Measurements from ENCODE around the gene NUP62. TPM values are rescaled to one million over a fixed set of nuclear protein-coding genes. Genes with fewer than 3 reads are reported as not detected.

NUP62 gene
- total and polyA plus RNA-seq, 2 experiments from 2014 or later: 55.5 to 99.4 TPM

DNA sequence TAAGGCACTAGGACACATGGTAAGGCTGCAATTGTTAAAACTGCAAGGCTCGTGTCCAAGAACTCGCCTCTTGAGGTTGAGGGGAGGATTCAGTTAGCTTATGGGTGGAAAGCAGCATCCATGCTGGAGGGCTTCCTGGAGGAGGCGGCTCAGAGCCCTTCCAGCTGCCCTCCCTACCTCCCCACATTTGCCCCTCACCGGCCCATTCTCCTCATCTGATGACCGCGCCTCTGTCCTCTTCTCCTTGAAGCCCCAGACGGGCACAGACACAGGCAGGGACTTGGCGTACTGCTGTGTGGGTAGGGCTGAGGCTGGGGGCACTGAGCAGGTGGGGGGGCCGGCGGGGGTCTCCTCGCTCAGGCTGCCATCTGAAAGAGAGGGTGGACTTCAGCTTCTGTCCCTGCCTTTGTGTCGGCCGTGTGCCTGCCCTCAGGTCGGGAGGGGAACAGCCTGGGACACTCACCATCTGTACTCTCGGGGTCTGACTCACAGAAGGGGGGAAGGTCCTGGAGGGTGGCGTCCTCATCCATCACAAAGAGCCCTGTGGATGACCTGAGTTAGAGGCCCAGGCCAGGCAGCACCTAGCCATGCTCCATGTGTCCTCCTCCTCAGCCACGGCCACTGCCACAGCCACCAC, 57.8 kb downstream of the NUP62 start:
- Histone ChIP-seq H3K4me3 (no peak overlapping the region), H3K4me2 (no peak overlapping the region), H3K27ac (ENCODE audit: low read depth) (no peak overlapping the region), H2AFZ (no peak overlapping the region), H3K36me3 (ENCODE audit: insufficient read depth) (no peaks in the 10 kb centered on the region), H3K27me3 (ENCODE audit: insufficient read depth) (no peaks in the 10 kb centered on the region), H3F3A (replicated peaks; ENCODE audit: low read depth) (peaks cover 18% of the 10 kb centered on the region), H3K9me2 (ENCODE audit: insufficient read depth) (no peaks in the 10 kb centered on the region), H3K4me1 (ENCODE audit: insufficient read depth) (peaks cover 13% of the 10 kb centered on the region; the same call in 1 of the 2 replicates), H4K20me1 (replicated peaks; ENCODE audit: insufficient read depth) (no peaks in the 10 kb centered on the region; the same call in 1 of the 2 replicates), H3K79me2 (replicated peaks; ENCODE audit: insufficient read depth) (peaks cover 21% of the 10 kb centered on the region)
- no peak overlapping the region; the same call in 2 of the 3 replicates for H3K4me3 Mint-ChIP-seq
- H3K27me3 Mint-ChIP-seq (ENCODE audit: insufficient read depth, low read depth, poor library complexity): peaks cover 28% of the 10 kb centered on the region
- peaks cover 18% of the 10 kb centered on the region for H3K36me3 Mint-ChIP-seq (ENCODE audit: low read depth)
- peaks cover 24% of the 10 kb centered on the region for H3K4me1 Mint-ChIP-seq
- H3K9me3 Mint-ChIP-seq: peaks cover 7% of the 10 kb centered on the region
- H3K27ac Mint-ChIP-seq: no peak overlapping the region
- DNase-seq (ENCODE audit: low spot score) (no peak), ATAC-seq (no peak)
- TF ChIP-seq ZNF462 (CRISPR knock-in tag; IDR thresholded peaks at IDR 0.05) (no peak), JUNB (IDR thresholded peaks at IDR 0.05; ENCODE audit: unreplicated experiment) (no peak)

- Histone ChIP-seq H3K4me1 (ENCODE audit: insufficient read depth) (peaks cover 19% of the 10 kb centered on the region), H3K4me2 (peak overlapping the region; percentile 84), H3K36me3 (ENCODE audit: insufficient read depth) (no peaks in the 10 kb centered on the region), H3K79me2 (replicated peaks; ENCODE audit: insufficient read depth) (peaks cover 26% of the 10 kb centered on the region), H4K20me1 (replicated peaks; ENCODE audit: insufficient read depth) (peaks cover 4% of the 10 kb centered on the region; the same call in 1 of the 2 replicates), H3K4me3 (peak overlapping the region; percentile 48), H3K9me2 (ENCODE audit: insufficient read depth) (no peaks in the 10 kb centered on the region), H3K27ac (ENCODE audit: low read depth) (peak overlapping the region; percentile 0; the same call in 1 of the 2 replicates), H3K27me3 (ENCODE audit: insufficient read depth) (no peaks in the 10 kb centered on the region), H2AFZ (no peak overlapping the region), H3F3A (replicated peaks; ENCODE audit: low read depth) (peaks cover 28% of the 10 kb centered on the region)
- DNase-seq (ENCODE audit: low spot score): no peak
- ATAC-seq: no peak
- peaks cover 22% of the 10 kb centered on the region for H3K36me3 Mint-ChIP-seq (ENCODE audit: low read depth)
- H3K4me1 Mint-ChIP-seq: peaks cover 31% of the 10 kb centered on the region
- peaks cover 25% of the 10 kb centered on the region for H3K27me3 Mint-ChIP-seq (ENCODE audit: insufficient read depth, low read depth, poor library complexity)
- TF ChIP-seq EZH2phosphoT487 (IDR thresholded peaks at IDR 0.05; ENCODE audit: unreplicated experiment): no peak
- no peak overlapping the region; the same call in 2 of the 3 replicates for H3K4me3 Mint-ChIP-seq
- H3K27ac Mint-ChIP-seq: no peak overlapping the region
- peaks cover 7% of the 10 kb centered on the region for H3K9me3 Mint-ChIP-seq
These were observed 58.9 kb downstream of the NUP62 start for GRCh38 chr19:49870309-49870901.
